Fibroblast of skin of right quadriceps (primary cell): Measurements from ENCODE around the gene CD3G.
"Not testable (repeated sequence)": the region's sequence is repeated elsewhere in the genome, so short reads cannot be mapped to it uniquely, and the experiment has no call there.

ENCODE experiments used
- DNase-seq: peaks from one replicate; pipeline ENCODE4 v3.0.0-alpha.2; 2013

Gene CD3G

GRCh38 chr11:118343981-118344515, at the start of gene CD3G:
Gene CD3G (plus strand): TSS chr11:118344344. CDS start chr11:118344424, 80 bp downstream.
- no peak for DNase-seq

GRCh38 chr11:118295199-118295598, 48.9 kb upstream of the CD3G start:
- DNase-seq: no peak

GRCh38 chr11:118295815-118296454, 48.2 kb upstream of the CD3G start:
- no peak for DNase-seq

DNA sequence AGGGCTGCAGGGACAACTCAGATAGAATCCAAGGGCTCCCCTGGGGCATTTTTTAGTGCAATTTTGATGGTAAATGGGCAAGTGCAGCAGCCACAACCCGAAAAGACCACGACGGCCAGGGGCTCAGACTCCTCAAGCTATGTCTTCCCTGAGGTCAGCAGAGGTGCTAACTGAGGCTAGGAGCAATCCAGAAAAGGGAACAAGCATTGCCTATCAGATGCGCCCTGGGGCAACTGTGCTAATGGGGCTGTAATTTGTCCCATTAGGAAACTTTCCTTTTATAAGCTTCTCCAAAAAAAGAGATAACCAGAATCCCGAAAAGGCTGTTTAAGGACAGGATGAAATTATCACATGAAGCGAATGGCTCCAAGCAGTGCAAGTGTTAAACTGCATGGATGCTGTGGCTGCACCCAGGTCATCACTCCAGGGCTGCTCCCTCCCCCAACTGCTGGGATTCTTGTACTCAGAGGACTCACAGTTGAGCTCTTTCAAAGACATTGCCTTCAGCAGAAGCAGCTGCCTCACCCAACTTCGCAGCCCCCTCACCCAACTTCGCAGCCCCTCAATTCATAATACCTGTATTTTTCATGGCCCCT, 42.4 kb upstream of the CD3G start:
- DNase-seq: no peak

- DNase-seq: no peak
Observed at GRCh38 chr11:118304227-118304567, 39.9 kb upstream of the CD3G start.

- DNase-seq: no peak
Observed at GRCh38 chr11:118304568-118305248, 39.4 kb upstream of the CD3G start, which contains the start of gene CD3E. Gene CD3E (plus strand): TSS chr11:118304730. CDS start chr11:118304953, 223 bp downstream.

DNA sequence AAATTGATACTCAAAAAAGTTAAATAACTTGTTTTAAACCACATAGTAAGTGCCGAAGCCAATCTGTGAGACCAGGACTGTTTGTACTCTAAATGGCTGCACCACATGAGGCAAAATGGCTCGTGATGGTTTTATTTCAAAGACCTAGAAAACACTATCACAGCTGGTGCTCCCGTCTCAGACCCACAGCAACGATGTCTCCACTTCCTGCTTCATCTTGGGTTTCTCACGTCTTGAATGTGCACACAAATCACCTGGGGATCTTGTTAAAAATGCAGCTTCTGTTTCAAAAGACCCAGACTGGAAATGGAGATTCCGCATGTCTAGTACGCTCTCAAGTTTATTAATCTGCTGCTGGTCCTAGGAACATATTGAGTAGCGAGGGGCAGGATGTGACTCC, 38.4 kb upstream of the CD3G start:
- DNase-seq: no peak

- DNase-seq: no peak
Observed at GRCh38 chr11:118306556-118306955, 37.6 kb upstream of the CD3G start.

GRCh38 chr11:118308995-118309528, 35.1 kb upstream of the CD3G start:
- DNase-seq: not testable (repeated sequence)

DNA sequence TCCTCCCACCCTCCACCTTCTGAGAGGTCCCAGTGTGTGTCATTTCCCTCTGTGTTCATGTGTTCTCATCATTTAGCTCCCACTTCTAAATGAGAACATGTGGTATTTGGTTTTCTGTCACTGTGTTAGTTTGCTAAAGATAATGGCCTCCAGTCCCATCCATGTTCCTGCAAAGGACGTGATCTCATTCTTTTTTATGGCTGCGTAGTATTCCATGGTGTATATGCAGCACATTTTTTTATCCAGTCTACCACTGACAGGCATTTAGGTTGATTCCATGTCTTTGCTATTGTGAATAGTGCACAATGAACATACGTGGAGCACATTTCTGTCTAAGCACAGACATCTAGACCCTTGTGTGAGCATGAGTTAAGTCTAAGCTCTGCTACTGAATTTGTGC, 33.9 kb upstream of the CD3G start:
- no peak for DNase-seq

DNA sequence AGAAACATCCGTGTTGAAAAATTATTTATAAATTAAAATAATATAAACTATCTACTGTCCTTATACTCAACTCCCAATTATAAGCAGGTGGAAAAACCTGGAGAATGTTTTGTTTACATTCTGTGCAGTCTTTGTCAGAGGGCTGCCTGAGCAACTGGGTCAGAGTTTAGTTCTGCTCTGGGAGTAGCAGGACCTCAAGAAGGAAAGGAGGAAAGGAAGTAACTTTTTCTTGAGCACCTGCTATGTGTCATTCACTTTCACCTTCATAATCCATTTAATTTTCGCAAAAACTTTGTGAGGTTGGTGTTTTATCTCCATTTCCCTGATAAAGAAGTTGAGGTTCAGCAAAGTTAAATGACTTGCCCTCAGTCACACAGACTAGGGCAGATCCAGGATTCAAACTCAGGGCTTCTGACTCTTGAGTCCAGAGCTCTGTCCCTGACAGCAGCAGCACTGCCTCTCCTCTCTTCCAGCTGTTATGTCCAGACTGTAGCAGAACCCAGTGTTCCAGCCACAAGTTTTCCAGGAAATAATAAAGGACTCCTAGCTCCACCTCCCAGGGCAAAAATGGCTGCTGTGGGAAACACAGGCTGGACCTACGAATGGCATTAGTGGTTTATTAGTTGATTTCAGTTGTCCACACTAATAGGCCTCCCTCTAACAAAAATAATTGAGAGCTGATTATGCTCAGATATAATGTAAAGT, 33.2 kb upstream of the CD3G start:
- no peak for DNase-seq

- DNase-seq: no peak
Observed at GRCh38 chr11:118311518-118311917, 32.6 kb upstream of the CD3G start.

GRCh38 chr11:118312328-118312727, 31.8 kb upstream of the CD3G start:
- no peak for DNase-seq

- DNase-seq: no peak
Observed at GRCh38 chr11:118313242-118313641, 30.9 kb upstream of the CD3G start.

GRCh38 chr11:118314988-118315411, 29.1 kb upstream of the CD3G start:
- no peak for DNase-seq

DNA sequence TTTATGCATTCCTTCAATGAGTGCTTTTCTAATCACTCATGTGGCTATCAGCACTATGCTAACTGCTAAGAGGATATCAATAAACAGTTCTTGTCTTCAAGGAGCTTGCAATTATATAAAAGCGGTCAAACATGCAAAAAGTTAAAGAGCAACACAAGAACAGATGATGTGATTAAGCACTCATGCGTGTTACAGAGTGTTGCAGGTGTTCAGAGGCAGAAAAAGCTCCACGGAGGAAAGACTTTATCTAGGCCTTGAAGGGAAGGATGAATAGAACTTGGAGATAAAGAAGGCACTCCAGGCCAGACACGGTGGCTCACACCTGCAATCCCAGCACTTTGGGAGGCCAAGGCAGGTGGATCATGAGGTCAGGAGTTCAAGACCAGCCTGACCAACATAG, 26.0 kb upstream of the CD3G start:
- no peak for DNase-seq

- DNase-seq: no peak
Observed at GRCh38 chr11:118318581-118319336, 25.4 kb upstream of the CD3G start.

DNA sequence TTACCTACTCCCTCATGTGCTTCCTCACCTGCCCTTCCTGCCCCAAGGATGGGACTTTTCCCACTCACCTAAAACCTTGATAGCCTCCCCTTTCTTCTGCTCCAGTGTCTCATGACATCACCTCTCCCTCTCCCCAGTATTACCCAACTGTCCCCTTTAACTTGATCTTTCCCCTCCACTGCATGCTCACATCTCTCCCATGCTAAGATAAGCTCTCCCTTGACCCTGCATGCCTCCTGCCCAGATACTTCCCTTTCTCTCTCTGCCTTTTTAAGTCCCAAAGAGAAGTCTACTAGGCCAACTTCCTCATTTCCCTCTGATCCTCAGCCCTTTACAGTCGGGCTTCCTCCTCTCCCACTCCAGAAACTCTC, 24.8 kb upstream of the CD3G start:
- no peak for DNase-seq

DNA sequence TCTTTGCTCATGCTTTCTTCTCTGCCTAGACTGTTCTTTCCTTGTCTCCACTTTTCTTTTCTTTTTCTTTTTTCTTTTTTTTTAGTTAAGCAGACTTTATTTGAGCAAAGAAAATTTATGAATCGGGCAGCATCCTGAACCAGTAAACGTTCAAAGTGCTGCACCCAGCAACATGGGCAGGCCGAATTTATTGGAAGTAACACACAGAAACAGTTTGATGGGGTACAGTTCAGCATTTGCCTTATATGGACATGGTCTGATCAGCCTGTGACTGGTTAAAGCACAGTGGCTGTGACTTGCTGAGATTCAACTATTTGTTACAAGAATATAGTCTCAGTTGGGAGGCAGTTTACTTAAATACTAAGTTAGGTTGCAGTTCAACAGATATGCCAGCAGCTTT, 23.6 kb upstream of the CD3G start:
- DNase-seq: no peak

- DNase-seq: no peak
Observed at GRCh38 chr11:118321386-118322082, 22.6 kb upstream of the CD3G start.

GRCh38 chr11:118322721-118323120, 21.4 kb upstream of the CD3G start:
- no peak for DNase-seq

DNA sequence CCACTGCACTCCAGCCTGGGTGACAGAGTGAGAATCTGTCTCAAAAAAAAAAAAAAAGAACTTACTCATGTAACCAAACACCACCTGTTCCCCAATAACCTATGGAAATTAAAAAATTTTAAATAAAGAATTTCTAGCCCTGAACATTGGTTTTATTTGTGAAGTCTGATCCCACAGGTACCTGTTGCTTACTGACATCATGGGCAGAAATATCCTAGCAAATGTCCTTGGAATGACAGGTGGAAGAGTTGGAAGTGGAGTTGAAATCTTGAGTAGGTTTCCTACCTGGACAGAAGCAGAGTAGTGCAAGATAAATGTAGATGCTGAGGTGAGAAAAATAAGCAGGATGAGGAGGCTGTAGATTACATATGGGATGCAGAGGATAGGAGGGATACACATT, 18.9 kb upstream of the CD3G start:
- DNase-seq: no peak
